GM21526 (cell line): ENCODE data around the gene MYH11.

ENCODE experiments used
- ATAC-seq: cut with Tn5 transposase; IDR thresholded peaks from one replicate; pipeline ENCODE4 v1.9.1; 2021; ENCODE audit warnings: moderate library complexity; ENCODE audit not compliant: unreplicated experiment, low FRiP score

Gene MYH11

GRCh38 chr16:15780805-15781204 lies 76.0 kb downstream of the MYH11 start:
- ATAC-seq: no peak

DNA sequence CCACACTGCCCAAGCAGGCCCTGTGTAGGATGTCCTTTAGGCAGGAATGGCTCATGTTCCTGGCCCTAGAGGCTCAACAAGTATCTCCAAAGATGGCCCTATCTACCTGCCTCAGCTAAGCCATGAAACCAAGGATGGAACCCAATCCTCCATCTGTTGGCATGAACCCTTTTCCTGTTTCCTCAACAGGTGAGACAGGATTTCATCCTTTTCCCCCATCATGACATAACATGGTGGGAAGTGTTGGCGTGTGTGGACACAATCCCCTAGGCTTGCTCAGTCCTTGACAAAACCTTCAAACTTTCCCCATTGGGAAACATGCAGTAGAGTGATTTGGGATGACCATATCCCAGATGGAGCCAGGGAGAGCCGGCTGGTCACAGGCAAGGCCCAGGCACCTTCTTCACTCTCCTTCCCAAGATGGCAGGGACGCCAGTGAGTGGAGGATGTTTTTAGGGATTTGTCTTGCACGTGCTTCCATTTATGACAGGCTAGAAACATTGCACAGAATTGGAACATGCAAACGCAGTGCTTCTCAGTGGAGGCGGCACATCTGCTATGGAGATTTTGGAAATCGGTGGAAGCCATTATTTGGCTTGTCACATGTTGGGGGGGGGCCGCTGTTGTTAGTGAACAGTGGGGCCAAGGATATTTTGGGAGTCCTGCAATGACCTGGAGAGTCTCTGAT lies 77.0 kb downstream of the MYH11 start:
- no peak for ATAC-seq

DNA sequence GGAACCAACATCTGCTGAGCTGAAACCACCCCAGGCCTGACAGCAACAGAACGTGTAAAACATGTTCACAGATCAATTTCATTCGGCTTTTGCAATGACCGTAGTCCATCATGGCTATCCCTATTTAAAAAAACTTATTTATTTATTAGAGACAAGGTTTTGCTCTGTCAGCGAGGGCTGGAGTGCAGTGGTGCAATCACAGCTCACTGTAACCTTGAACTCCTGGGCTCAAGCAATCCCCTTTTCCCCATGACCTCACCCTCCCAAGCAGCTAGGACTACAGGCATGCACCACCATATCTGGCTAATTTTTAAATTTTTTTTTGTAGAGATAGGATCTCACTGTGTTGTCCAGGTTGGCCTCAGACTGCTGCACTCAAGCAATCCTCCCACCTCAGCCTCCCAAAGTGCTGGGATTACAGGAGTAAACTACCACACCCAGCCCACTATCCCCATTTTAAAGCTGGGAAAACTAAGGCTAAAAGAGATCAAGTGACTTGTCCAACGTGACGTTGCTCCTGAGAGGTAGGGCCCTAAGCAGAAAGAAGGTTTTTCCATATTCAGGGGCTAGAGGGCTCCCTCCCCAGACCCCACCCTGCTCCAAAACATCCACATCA lies 77.7 kb downstream of the MYH11 start:
- ATAC-seq: no peak

DNA sequence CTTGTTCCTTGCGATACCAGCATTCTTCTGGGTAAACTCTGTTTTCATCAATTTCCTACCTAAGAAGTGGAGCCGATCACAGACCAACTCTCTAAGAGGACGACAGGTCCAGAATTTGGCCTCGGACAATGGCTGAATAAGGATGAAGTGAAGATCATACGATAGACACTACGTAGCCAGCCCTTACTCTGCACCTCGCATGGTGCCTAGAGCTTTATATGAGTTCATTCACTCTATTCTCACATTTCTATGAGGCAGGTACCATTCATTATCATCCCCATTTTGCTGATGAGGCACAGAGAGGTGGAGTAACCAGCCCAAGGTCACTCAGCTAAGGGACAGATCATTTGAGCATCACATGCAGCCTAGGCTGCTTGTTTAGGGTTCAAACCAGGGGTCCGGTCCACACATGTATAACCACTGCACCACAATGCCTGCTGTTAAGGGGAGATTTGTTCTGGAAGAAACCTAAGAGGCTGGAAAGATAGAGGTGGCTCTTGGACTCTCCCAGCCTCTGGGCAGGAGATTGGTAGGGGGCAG lies 78.6 kb downstream of the MYH11 start:
- no peak for ATAC-seq

DNA sequence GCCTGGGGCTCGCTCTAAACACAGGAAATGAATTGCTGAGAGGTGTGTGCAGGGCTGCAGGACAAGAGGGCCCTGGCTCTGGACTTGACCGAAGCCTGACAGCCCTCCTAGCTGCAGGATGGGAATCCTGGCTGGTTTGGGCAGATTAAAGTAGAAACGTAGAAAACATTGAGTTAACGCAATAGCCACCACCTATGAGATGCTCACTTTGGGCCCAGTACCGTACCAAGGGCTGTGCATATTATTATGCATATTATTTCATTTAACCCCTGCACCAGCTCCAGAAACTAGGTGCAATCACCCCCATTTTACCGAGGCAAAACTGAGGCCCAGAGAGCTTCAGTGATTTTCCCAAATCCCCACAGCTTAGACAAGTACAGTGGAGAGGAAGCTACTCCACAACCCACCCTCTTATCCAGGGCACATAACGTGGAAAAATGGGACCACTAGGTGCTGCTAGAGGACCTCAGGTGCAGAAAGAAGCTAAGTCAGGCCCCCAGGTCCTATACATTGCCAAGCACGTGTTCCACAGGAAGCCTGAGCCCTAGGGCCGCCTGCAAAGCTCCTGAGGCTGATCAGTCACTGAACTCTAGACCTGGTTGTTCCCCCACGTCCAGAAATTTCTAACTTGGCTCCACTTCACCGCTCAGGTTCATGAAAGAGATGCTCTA lies 79.2 kb downstream of the MYH11 start:
- ATAC-seq: no peak

- ATAC-seq: no peak
Observed at GRCh38 chr16:15776572-15776971, 80.3 kb downstream of the MYH11 start.

GRCh38 chr16:15775663-15776304 lies 81.0 kb downstream of the MYH11 start:
- no peak for ATAC-seq

GRCh38 chr16:15775209-15775608 lies 81.6 kb downstream of the MYH11 start:
- ATAC-seq: no peak

DNA sequence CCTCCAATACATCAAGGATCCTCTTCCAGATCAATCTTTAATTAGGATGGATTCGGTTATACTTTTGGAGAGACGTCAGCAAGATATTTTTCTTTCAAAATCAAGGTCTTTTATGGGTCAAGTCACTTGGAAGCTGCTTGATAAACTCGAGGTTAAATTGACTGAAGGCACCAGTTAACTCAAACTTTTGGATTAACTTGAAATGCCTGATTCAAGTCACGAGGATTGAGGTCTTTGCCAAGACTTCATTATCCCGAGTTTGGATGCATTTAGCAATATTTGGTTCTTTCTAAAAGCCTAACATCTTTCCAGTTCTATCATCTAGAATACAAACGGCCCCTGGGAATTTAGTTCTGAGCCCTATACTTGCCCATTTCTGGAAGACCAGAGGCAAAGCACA lies 82.9 kb downstream of the MYH11 start:
- no peak for ATAC-seq

GRCh38 chr16:15772579-15773293 lies 84.1 kb downstream of the MYH11 start:
- no peak for ATAC-seq

- no peak for ATAC-seq
Observed at GRCh38 chr16:15771694-15772093, 85.1 kb downstream of the MYH11 start.

DNA sequence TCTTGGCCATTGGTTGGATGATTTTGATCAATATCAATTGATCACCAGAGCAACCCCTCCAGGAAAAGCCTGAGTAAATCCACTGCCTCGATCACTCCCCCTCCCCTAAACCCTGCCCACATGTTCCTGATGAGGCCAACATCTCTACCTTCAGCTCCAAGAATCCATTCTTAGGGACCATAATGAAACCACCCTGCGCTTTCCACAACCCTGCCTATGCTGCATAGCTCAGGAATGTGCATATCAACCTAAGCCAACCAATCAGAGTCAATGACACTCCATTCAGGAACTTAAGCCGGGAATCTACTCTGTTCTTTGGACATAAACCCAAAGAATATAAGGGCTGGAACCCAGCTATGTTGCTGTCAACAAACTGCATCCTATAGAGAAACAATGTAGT lies 86.3 kb downstream of the MYH11 start:
- no peak for ATAC-seq

GRCh38 chr16:15770107-15770506 lies 86.7 kb downstream of the MYH11 start:
- no peak for ATAC-seq

DNA sequence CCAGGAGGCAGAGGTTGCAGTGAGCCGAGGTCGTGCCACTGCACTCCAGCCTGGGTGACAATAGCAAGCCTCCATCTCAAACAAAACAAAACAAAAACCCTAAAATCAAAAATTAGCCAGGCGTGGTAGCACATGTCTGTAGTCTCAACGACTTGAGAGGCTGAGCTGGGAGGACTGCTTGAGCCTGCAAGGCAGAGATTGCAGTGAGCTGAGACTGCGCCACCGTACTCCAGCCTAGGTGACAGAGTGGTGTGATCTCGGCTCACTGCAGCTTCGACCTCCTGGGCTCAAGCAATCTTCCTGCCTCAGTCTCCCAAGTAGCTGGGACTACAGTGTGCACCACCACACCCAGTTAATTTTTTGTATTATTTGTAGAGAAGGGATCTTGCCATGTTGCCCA lies 87.6 kb downstream of the MYH11 start:
- ATAC-seq: no peak

- no peak for ATAC-seq
Observed at GRCh38 chr16:15768201-15768600, 88.6 kb downstream of the MYH11 start.

DNA sequence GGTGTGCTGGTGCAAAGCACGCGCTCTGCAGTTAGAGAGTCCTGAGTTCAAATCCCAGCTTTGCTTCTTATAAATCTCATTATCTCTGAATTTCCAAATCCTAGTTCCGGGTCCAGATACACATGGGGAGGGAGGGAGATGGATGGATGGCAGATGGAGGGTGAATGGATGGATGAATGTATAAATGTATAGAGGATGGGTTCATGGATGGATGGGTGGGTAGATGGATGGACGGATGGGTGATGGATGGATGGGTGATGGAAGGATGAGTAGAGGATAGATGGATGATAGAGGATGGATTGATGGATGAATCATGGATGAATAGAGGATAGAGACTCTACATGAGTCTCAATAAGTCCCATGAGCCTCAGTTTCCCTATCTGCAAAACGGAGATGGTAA lies 89.9 kb downstream of the MYH11 start:
- ATAC-seq: no peak

DNA sequence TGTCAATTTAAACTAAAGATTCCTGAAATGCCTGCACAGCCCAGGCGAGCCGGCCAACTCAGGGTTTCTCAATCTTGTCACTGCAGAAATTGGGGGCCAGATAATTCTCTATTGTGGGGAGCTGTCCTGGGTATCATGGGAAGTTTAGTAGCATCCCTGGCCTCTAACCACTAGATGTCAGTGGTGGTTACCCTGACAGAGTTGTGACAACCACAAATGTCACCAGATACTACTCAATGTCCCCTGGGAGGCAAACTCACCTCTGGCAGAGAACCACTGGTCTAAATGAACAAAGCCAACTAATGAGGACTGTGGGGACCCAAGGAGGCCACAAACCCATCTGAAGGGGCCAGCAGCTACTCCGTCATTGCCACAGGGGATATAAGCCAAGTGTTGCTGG lies 90.9 kb downstream of the MYH11 start:
- no peak for ATAC-seq

GRCh38 chr16:15765116-15765515 lies 91.7 kb downstream of the MYH11 start:
- no peak for ATAC-seq

DNA sequence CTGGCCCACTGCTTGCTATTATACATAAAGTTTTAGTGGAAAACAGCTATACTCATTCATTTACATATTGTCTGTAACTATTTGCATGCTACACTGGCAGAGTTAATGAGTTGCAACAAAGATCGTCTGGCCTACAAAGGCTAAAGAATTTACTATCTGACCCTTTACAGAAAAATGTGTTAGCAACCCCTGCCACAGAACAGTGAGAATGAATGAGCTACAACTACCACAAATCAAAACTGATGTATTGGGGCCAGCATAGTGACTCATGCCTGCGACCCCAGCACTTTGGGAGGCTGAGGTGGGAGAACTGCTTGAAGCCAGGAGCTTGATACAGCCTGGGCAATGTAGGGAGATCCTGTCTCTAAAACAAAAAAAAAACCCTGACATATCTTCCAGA lies 92.7 kb downstream of the MYH11 start:
- no peak for ATAC-seq

DNA sequence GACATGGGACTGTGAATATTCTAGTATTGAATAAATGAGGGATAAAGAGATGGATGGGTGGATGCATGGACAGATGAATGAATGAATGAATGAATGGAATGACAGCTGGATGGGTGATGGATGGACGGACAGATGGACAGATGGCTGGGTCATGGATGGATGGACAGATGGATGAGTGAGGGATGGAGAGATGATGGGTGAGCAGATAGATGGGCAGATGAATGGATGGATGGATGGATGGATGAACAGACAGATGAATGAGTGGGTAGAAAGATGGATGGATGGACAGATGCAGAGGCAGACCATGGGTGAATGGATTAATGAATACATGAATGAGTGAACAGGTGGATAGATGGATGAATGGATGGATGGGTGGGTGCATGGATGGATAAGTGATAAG lies 96.7 kb downstream of the MYH11 start:
- no peak for ATAC-seq

DNA sequence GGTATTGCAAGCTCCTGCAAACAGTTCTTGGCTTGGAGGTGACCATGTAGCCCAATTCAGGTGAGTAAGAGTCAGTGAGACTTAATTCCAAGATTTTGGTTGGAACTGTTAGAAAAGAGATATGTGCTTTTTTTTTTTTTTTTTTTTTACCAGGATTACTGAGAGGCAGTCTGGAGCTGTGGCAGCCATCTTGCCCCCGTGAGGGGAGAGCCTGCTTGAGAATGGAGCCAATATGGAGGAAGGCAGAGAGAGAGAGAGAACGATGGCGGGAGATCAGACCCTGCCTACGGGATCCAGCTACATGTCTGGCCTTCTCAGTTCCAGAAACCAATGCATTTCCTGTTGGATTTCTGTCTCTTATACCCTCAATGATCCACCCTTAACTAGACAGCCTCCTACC lies 97.8 kb downstream of the MYH11 start:
- no peak for ATAC-seq
